Stomach (tissue), 9 donors: ENCODE measurements around the gene ZNF530. TPM values are rescaled to one million over a fixed set of nuclear protein-coding genes. Genes with fewer than 3 reads are reported as not detected.

Experiments used
- DNase-seq, 2 donors: peaks; one replicate each; pipeline versions ENCODE4 v3.0.0 to v3.0.0-alpha.2; 2013 to 2019
- H3K27ac ChIP-seq, 5 donors: fragments of 200-600 bp in 4 of 5; sonication (generic) in 4 of 5; one replicate each; pipeline ENCODE4 v1.5.1; 2013 to 2019; ENCODE audit warnings: mild to moderate bottlenecking in 1 of 5, moderate library complexity in 1 of 5
- H3K27me3 ChIP-seq, 3 donors: fragments of 200-600 bp; sonication (generic); one replicate each; pipeline ENCODE4 v1.5.1; 2017 to 2019; ENCODE audit warnings: mixed run types in 1 of 3
- H3K36me3 ChIP-seq, 4 donors: fragments of 200-600 bp; sonication (generic); 1 replicate in 3 of 4; 2 replicates in 1 of 4; pipeline ENCODE4 v1.5.1; 2016 to 2019
- H3K4me1 ChIP-seq, 4 donors: fragments of 200-600 bp; sonication (generic); one replicate each; pipeline ENCODE4 v1.5.1; 2016 to 2019
- H3K4me3 ChIP-seq, 4 donors: fragments of 200-600 bp; sonication (generic) in 3 of 4; one replicate each; pipeline ENCODE4 v1.5.1; 2016 to 2019; ENCODE audit warnings: mild to moderate bottlenecking in 1 of 4
- H3K9me3 ChIP-seq, 4 donors: fragments of 200-600 bp; sonication (generic); one replicate each; pipeline ENCODE4 v1.5.1; 2016 to 2019
- CTCF ChIP-seq, 7 experiments: fragments of 450-650 bp in 4 of 7; fragments of 200-600 bp in 3 of 7; sonication (generic) in 3 of 7; IDR thresholded peaks; one replicate each; pipeline ENCODE4 v1.5.1; 2016 to 2019; ENCODE audit warnings: antibody characterized with exemption in 7 of 7, control low read depth in 2 of 7, mild to moderate bottlenecking in 1 of 7
- EP300 ChIP-seq: sonication (generic); formaldehyde crosslinking; IDR thresholded peaks from one replicate; pipeline ENCODE4 v1.6.1; 2017; ENCODE audit warnings: antibody characterized with exemption
- POLR2A ChIP-seq, 4 donors: fragments of 450-650 bp; IDR thresholded peaks; one replicate each; pipeline ENCODE4 v1.6.1; 2016; ENCODE audit warnings: antibody characterized with exemption in 4 of 4, control low read depth in 2 of 4, mild to moderate bottlenecking in 1 of 4, moderate library complexity in 1 of 4
- POLR2AphosphoS5 ChIP-seq, 3 donors: sonication (generic); formaldehyde crosslinking; IDR thresholded peaks; one replicate each; pipeline ENCODE4 v1.6.1; 2016; ENCODE audit warnings: antibody characterized with exemption in 3 of 3
- whole genome bisulfite sequencing, 5 donors: extraction: QIAGEN DNeasy Blood & Tissue Kit in 3 of 5; methylation state at CpG; one replicate each; pipeline versions ENCODE4 v1.1.5 to v1.1.7; 2013 to 2018; 5-methylcytosine and 5-hydroxymethylcytosine counted together
- intact Hi-C: fragments of 100-400 bp; cut with DNase I; formaldehyde crosslinking; loops from one replicate; pipeline ENCODE4 v1.15.1; 2023; ENCODE audit warnings: low total_unique reads
- polyA plus RNA-seq, 3 donors: library from polyadenylated mRNA; stranded (reverse); fragments of 200-250 nt; gene quantifications; one replicate each; pipeline ENCODE4 v1.2.3, GENCODE V29; 2013
- total RNA-seq, 5 donors: library from RNA; depleted of rRNA; stranded (reverse); fragments of >200 nt; gene quantifications; one replicate each; pipeline versions ENCODE4 v1.1.0 to v1.2.3, GENCODE V29; 2014 to 2016
- donor health status: healthy with polysubstance abuse.
- donor health status: Bipolar disorder and iron deficiency.
- donor health status: healthy.

ZNF530 gene
- total and polyA plus RNA-seq, 8 donors = 0.81 to 6.4 (median 2.2) TPM; not detected in 2

DNA sequence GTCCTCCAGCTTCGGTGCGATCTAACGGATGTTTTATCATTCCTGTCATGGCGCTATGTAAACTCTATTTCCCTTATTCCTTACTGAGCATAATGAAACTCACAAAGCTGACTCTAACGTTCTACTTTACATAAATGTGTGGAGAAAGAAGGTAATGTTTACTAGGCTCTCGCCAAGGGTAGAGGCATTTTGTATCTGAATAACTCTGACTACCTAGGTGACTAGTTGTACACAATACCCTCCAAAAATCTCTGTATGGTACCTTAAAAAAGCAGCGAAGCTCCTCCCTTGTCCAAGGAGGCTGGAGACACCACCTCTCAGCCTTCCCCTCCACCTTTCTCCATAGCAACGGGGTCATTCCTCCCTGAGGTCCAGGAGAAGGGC lies 316 bp upstream of the ZNF530 start:
- no peaks in the 10 kb centered on the region for H3K27me3 ChIP-seq
- intact Hi-C loops = no loop called here
- peak overlapping the region in 2 of 5 donors; percentile 24 to 58 for H3K27ac ChIP-seq
- peaks cover 7 to 20% (median 17%) of the 10 kb centered on the region in 4 donors for H3K4me1 ChIP-seq
- peaks cover 8 to 55% (median 37%) of the 10 kb centered on the region in 4 donors for H3K9me3 ChIP-seq
- 52 to 62% (median 55%) methylated on average over 8 of the region's 8 CpGs for WGBS, 5 donors
- H3K4me3 ChIP-seq = peak overlapping the region; percentile 67 to 99 (median 80)
- TF ChIP-seq EP300 (no peak), POLR2A (IDR thresholded peaks at IDR 0.05) (no peak), POLR2AphosphoS5 (IDR thresholded peaks at IDR 0.05) (no peak)
- H3K36me3 ChIP-seq = peaks cover 7 to 27% (median 17%) of the 10 kb centered on the region in 4 donors
- DNase-seq = no peak

GRCh38 chr19:57606931-57607330 lies 7.2 kb downstream of the ZNF530 start:
- intact Hi-C loops = no loop called here
- TF ChIP-seq CTCF (IDR thresholded peaks at IDR 0.05) = no peak
- TF ChIP-seq POLR2AphosphoS5 (IDR thresholded peaks at IDR 0.05) = no peak
- no peak for TF ChIP-seq POLR2A (IDR thresholded peaks at IDR 0.05)
- no peak for TF ChIP-seq EP300
- H3K4me3 ChIP-seq = no peak overlapping the region
- no peaks in the 10 kb centered on the region for H3K27me3 ChIP-seq
- WGBS, 5 donors = 95 to 98% (median 97%) methylated on average over 5 of the region's 5 CpGs
- no peak overlapping the region for H3K27ac ChIP-seq
- H3K9me3 ChIP-seq = peaks cover 23 to 97% (median 83%) of the 10 kb centered on the region in 4 donors
- DNase-seq = no peak
- H3K36me3 ChIP-seq = peaks cover 27 to 73% (median 54%) of the 10 kb centered on the region in 4 donors
- H3K4me1 ChIP-seq = no peaks in the 10 kb centered on the region

GRCh38 chr19:57611113-57611512 lies 11.4 kb downstream of the ZNF530 start:
- H3K9me3 ChIP-seq = peaks cover 24 to 73% (median 61%) of the 10 kb centered on the region in 4 donors
- WGBS, 5 donors = 81 to 89% (median 86%) methylated on average over 4 of the region's 4 CpGs

GRCh38 chr19:57613941-57614743 lies 14.5 kb downstream of the ZNF530 start, which contains the start of gene ZNF134:
ZNF134 (plus strand) TSS chr19:57614242; CDS start chr19:57619469, 5,227 bp downstream.
- 2 to 18% (median 2%) methylated on average over 9 to 64 of the region's 64 CpGs for WGBS, 5 donors

More at GRCh38 chr19:57611113-57611512, 11.4 kb downstream of the ZNF530 start:
- no peak overlapping the region for H3K4me3 ChIP-seq
- peaks cover 4 to 20% (median 11%) of the 10 kb centered on the region in 4 donors for H3K4me1 ChIP-seq
- H3K27ac ChIP-seq = no peak overlapping the region
- peaks cover 12 to 44% (median 28%) of the 10 kb centered on the region in 4 donors for H3K36me3 ChIP-seq
- no peaks in the 10 kb centered on the region for H3K27me3 ChIP-seq
- intact Hi-C loops = no loop called here
- no peak for DNase-seq
- no peak for TF ChIP-seq POLR2A (IDR thresholded peaks at IDR 0.05)
- TF ChIP-seq POLR2AphosphoS5 (IDR thresholded peaks at IDR 0.05) = no peak
- TF ChIP-seq EP300 = no peak
- TF ChIP-seq CTCF (IDR thresholded peaks at IDR 0.05) = no peak

More at GRCh38 chr19:57613941-57614743, 14.5 kb downstream of the ZNF530 start, which contains the start of gene ZNF134:
- Histone ChIP-seq H3K4me3 (peak within 1 kb of the TSS; percentile 93 to 100 (median 96)), H3K27ac (peak within 1 kb of the TSS; percentile 54 to 80 (median 73)), H3K36me3 (peaks cover 34 to 44% (median 38%) of the 10 kb centered on the region in 4 donors), H3K9me3 (peaks cover 45 to 73% (median 61%) of the 10 kb centered on the region in 4 donors), H3K4me1 (peaks cover 4 to 20% (median 11%) of the 10 kb centered on the region in 4 donors), H3K27me3 (no peaks in the 10 kb centered on the region)
- intact Hi-C loops = no loop called here
- TF ChIP-seq CTCF (IDR thresholded peaks at IDR 0.05) = peak in 1 of 7 experiments; percentile 51
- TF ChIP-seq EP300 = no peak
- peak in 2 of 3 donors; percentile 23 to 78 for TF ChIP-seq POLR2AphosphoS5 (IDR thresholded peaks at IDR 0.05)
- peak; percentile 93 to 98 for DNase-seq
